H9 (cell line): ENCODE results near the gene MGMT. TPM values are rescaled to one million over a fixed set of nuclear protein-coding genes. Genes with fewer than 3 reads are reported as not detected.

Experiments used
- DNase-seq: peaks from one replicate; pipeline ENCODE4 v3.0.0-alpha.2; 2017
- H2AFZ ChIP-seq: one replicate; pipeline ENCODE4 v1.6.1; 2013; ENCODE audit warnings: mild to moderate bottlenecking, low read length, control low read depth, moderate library complexity
- H2AK5ac ChIP-seq: 2 replicates; pipeline ENCODE4 v1.6.1; 2013; ENCODE audit warnings: low read length, control low read depth, mixed read lengths; ENCODE audit not compliant: insufficient read length
- H2BK120ac ChIP-seq: one replicate; pipeline ENCODE4 v1.6.1; 2013; ENCODE audit warnings: low read depth, mild to moderate bottlenecking, low read length, control low read depth, inconsistent platforms; ENCODE audit not compliant: poor library complexity, severe bottlenecking
- H2BK12ac ChIP-seq: 2 replicates; pipeline ENCODE4 v1.6.1; 2013; ENCODE audit warnings: low read length, control low read depth, mixed read lengths, low read depth; ENCODE audit not compliant: insufficient read length
- H2BK15ac ChIP-seq: 2 replicates; pipeline ENCODE4 v1.6.1; 2013; ENCODE audit warnings: low read depth, low read length, control low read depth
- H2BK20ac ChIP-seq: one replicate; pipeline ENCODE4 v1.6.1; 2013; ENCODE audit warnings: low read depth, mild to moderate bottlenecking, low read length, control low read depth, inconsistent platforms; ENCODE audit not compliant: poor library complexity, severe bottlenecking
- H2BK5ac ChIP-seq: 2 replicates; pipeline ENCODE4 v1.6.1; 2013; ENCODE audit warnings: low read length, control low read depth, mixed read lengths; ENCODE audit not compliant: insufficient read length
- H3K14ac ChIP-seq: 2 replicates; pipeline ENCODE4 v1.6.1; 2013; ENCODE audit warnings: low read length, control low read depth; ENCODE audit not compliant: insufficient read depth
- H3K18ac ChIP-seq: 2 replicates; pipeline ENCODE4 v1.6.1; 2013; ENCODE audit warnings: low read depth, mild to moderate bottlenecking, mixed read lengths, low read length, control low read depth; ENCODE audit not compliant: insufficient read length
- H3K23ac ChIP-seq: 2 replicates; pipeline ENCODE4 v1.6.1; 2013; ENCODE audit warnings: low read length, control low read depth, mixed read lengths, low read depth; ENCODE audit not compliant: insufficient read length
- H3K23me2 ChIP-seq: 2 replicates; pipeline ENCODE4 v1.6.1; 2013; ENCODE audit warnings: low read depth, mild to moderate bottlenecking, mixed read lengths, low read length, control low read depth; ENCODE audit not compliant: insufficient read length, poor library complexity, severe bottlenecking
- H3K27ac ChIP-seq: 2 replicates; pipeline ENCODE4 v1.5.1; 2013; ENCODE audit warnings: low read length, control low read depth, mixed read lengths, low read depth; ENCODE audit not compliant: insufficient read length
- H3K27me3 ChIP-seq: 2 replicates; pipeline ENCODE4 v1.6.1; 2013; ENCODE audit warnings: low read length, control low read depth, inconsistent platforms; ENCODE audit not compliant: insufficient read depth
- H3K4ac ChIP-seq: 2 replicates; pipeline ENCODE4 v1.6.1; 2013; ENCODE audit warnings: low read depth, mild to moderate bottlenecking, control low read depth, inconsistent platforms, low read length, moderate library complexity
- H3K4me1 ChIP-seq: 2 replicates; pipeline ENCODE4 v1.6.1; 2013; ENCODE audit warnings: low read length, control low read depth, inconsistent platforms; ENCODE audit not compliant: insufficient read depth
- H3K4me2 ChIP-seq: 2 replicates; pipeline ENCODE4 v1.6.1; 2013; ENCODE audit warnings: low read length, control low read depth, mixed read lengths; ENCODE audit not compliant: insufficient read length, insufficient read depth
- H3K56ac ChIP-seq: 2 replicates; pipeline ENCODE4 v1.6.1; 2013; ENCODE audit warnings: low read depth, mild to moderate bottlenecking, mixed read lengths, low read length, control low read depth; ENCODE audit not compliant: insufficient read length
- H3K79me1 ChIP-seq: 2 replicates; pipeline ENCODE4 v1.6.1; 2013; ENCODE audit warnings: low read depth, mild to moderate bottlenecking, moderate library complexity, low read length, control low read depth, inconsistent platforms; ENCODE audit not compliant: insufficient read depth, poor library complexity, severe bottlenecking
- H3K79me2 ChIP-seq: 2 replicates; pipeline ENCODE4 v1.6.1; 2013; ENCODE audit warnings: low read length, control low read depth, inconsistent platforms; ENCODE audit not compliant: insufficient read depth
- H3K9ac ChIP-seq: 2 replicates; pipeline ENCODE4 v1.6.1; 2013; ENCODE audit warnings: low read length, control low read depth, mixed read lengths; ENCODE audit not compliant: insufficient read length; ENCODE audit errors: extremely low read depth
- H3K9me3 ChIP-seq: one replicate; pipeline ENCODE4 v1.6.1; 2013; ENCODE audit warnings: low read depth, low read length, inconsistent platforms; ENCODE audit not compliant: control insufficient read depth
- H3T11ph ChIP-seq: one replicate; pipeline ENCODE4 v1.6.1; 2013; ENCODE audit warnings: mild to moderate bottlenecking, low read length, control low read depth, inconsistent platforms
- H4K20me1 ChIP-seq: one replicate; pipeline ENCODE4 v1.6.1; 2013; ENCODE audit not compliant: control insufficient read depth, insufficient read length, insufficient read depth
- H4K5ac ChIP-seq: 2 replicates; pipeline ENCODE4 v1.6.1; 2013; ENCODE audit warnings: low read depth, mild to moderate bottlenecking, mixed read lengths, low read length, control low read depth; ENCODE audit not compliant: insufficient read length
- H4K8ac ChIP-seq: replicated peaks from 2 replicates; pipeline ENCODE4 v1.6.1; 2013; ENCODE audit warnings: low read length, control low read depth, mixed read lengths, low read depth; ENCODE audit not compliant: insufficient read length
- H4K91ac ChIP-seq: 2 replicates; pipeline ENCODE4 v1.6.1; 2013; ENCODE audit warnings: low read depth, mild to moderate bottlenecking, moderate library complexity, mixed read lengths, low read length, control low read depth; ENCODE audit not compliant: insufficient read length
- H3K27ac Mint-ChIP-seq, 3 experiments: 2 replicates in 2 of 3; 3 replicates in 1 of 3; pipeline ENCODE4 v1.8.0; 2020 to 2021; ENCODE audit warnings: mixed read lengths in 3 of 3, mild to moderate bottlenecking in 1 of 3, moderate library complexity in 1 of 3
- H3K27me3 Mint-ChIP-seq: 2 replicates; pipeline ENCODE4 v1.8.0; 2021; ENCODE audit warnings: low read depth, mild to moderate bottlenecking, moderate library complexity, mixed read lengths
- H3K36me3 Mint-ChIP-seq, 3 experiments: 2 replicates in 2 of 3; 3 replicates in 1 of 3; pipeline ENCODE4 v1.8.0; 2020 to 2021; ENCODE audit warnings: low read depth in 3 of 3, mixed read lengths in 3 of 3; ENCODE audit not compliant: insufficient read depth in 1 of 3
- H3K4me1 Mint-ChIP-seq, 2 experiments: 2 replicates each; pipeline ENCODE4 v1.8.0; 2020; ENCODE audit warnings: mixed read lengths in 2 of 2
- H3K4me3 Mint-ChIP-seq, 2 experiments: 2 replicates in 1 of 2; 3 replicates in 1 of 2; pipeline ENCODE4 v1.8.0; 2020 to 2021; ENCODE audit warnings: mild to moderate bottlenecking in 2 of 2, mixed read lengths in 2 of 2, moderate library complexity in 1 of 2
- H3K9me3 Mint-ChIP-seq, 2 experiments: 2 replicates in 1 of 2; 3 replicates in 1 of 2; pipeline ENCODE4 v1.8.0; 2020; ENCODE audit warnings: mild to moderate bottlenecking in 2 of 2, mixed read lengths in 2 of 2, moderate library complexity in 1 of 2
- CTCF ChIP-seq: fragments of 200-600 bp; sonication (generic); conservative IDR thresholded peaks from 3 replicates; pipeline ENCODE4 v1.8.0; 2021; ENCODE audit warnings: antibody characterized with exemption, mild to moderate bottlenecking
- WGBS: extraction: QIAGEN DNeasy Blood & Tissue Kit; methylation state at CpG from one replicate; pipeline ENCODE4 v1.1.7; 2013; ENCODE audit warnings: missing lambda C conversion rate, low lambda C conversion rate, mixed read lengths; ENCODE audit not compliant: insufficient read length; ENCODE audit errors: extremely low coverage; 5-methylcytosine and 5-hydroxymethylcytosine counted together
- total RNA-seq: library from RNA; stranded (reverse); gene quantifications from 2 replicates; pipeline ENCODE4 v1.2.1, GENCODE V29; 2021

Gene MGMT
- total RNA-seq, 1 experiment from 2014 or later: 18.4 TPM

- Mint-ChIP-seq H3K9me3 (no peaks in the 10 kb centered on the region), H3K4me1 (peaks cover 20% of the 10 kb centered on the region in 2 experiments), H3K36me3 (peaks cover 0 to under 1% (median 0%) of the 10 kb centered on the region in 3 experiments; a peak in 1 of 7 replicates), H3K27ac (peak overlapping the region in 1 of 3 experiments; percentile 4; a peak in 1 of 7 replicates), H3K4me3 (no peak overlapping the region), H3K27me3 (no peaks in the 10 kb centered on the region)
- TF ChIP-seq CTCF: no peak
- no peak overlapping the region for H3K18ac ChIP-seq
- H2BK5ac ChIP-seq: no peak overlapping the region
- H3K79me1 ChIP-seq: no peaks in the 10 kb centered on the region
- H3K23me2 ChIP-seq: no peaks in the 10 kb centered on the region
- H2AFZ ChIP-seq: no peak overlapping the region
- no peaks in the 10 kb centered on the region for H4K20me1 ChIP-seq
- WGBS: no CpG with 5 or more reads among the region's 10 CpGs
- H3K4me1 ChIP-seq: peaks cover 4% of the 10 kb centered on the region; the same call in 1 of the 2 replicates
- H3K23ac ChIP-seq: no peak overlapping the region
- H3K9ac ChIP-seq: no peak overlapping the region
- no peak overlapping the region for H3K56ac ChIP-seq
- no peaks in the 10 kb centered on the region for H3K79me2 ChIP-seq
- H4K91ac ChIP-seq: no peak overlapping the region
- no peak overlapping the region for H3K4ac ChIP-seq
- no peak overlapping the region for H2AK5ac ChIP-seq
- no peaks in the 10 kb centered on the region for H3K9me3 ChIP-seq
- no peak overlapping the region for H4K5ac ChIP-seq
- H2BK120ac ChIP-seq: no peak overlapping the region
- no peak overlapping the region for H3K27ac ChIP-seq
- no peak overlapping the region for H2BK15ac ChIP-seq
- H4K8ac ChIP-seq: no peak overlapping the region
- H3K27me3 ChIP-seq: no peaks in the 10 kb centered on the region
- DNase-seq: no peak
- H3T11ph ChIP-seq: no peak overlapping the region
- H3K14ac ChIP-seq: no peak overlapping the region
- no peak overlapping the region for H2BK12ac ChIP-seq
- no peak overlapping the region for H2BK20ac ChIP-seq
- H3K4me2 ChIP-seq: no peak overlapping the region
These were observed 134.7 kb downstream of the MGMT start for GRCh38 chr10:129601737-129602136.
